H1 (cell line): ENCODE measurements around the gene DHRS1. TPM values are rescaled to one million over a fixed set of nuclear protein-coding genes. Genes with fewer than 3 reads are reported as not detected.

Source experiments
- CTCF ChIA-PET: fragments of 300-600 bp; sonication (Branson Sonifier 250); formaldehyde crosslinking; loops from one replicate; lab custom pipeline; 2021; ENCODE audit not compliant: partially characterized antibody; lab: Charles Lee
- POLR2A ChIA-PET: fragments of 300-600 bp; sonication (Branson Sonifier 250); formaldehyde crosslinking; loops from one replicate; lab custom pipeline; 2021; ENCODE audit warnings: inconsistent platforms; ENCODE audit not compliant: partially characterized antibody; lab: Charles Lee
- DNase-seq, 2 experiments: peaks; one replicate each; pipeline versions ENCODE4 v3.0.0 to v3.0.0-alpha.2; 2010 to 2022; ENCODE audit warnings: low spot score in 2 of 2, low read depth in 1 of 2, mixed read lengths in 1 of 2
- FAIRE-seq: peaks from 2 replicates; lab custom pipeline; 2011; peaks lifted over from hg19 to GRCh38; lab: Jason Lieb, UNC
- H2AFZ ChIP-seq: 2 replicates; pipeline ENCODE4 v1.8.1; 2012; ENCODE audit warnings: low read length, inconsistent platforms
- H2AK5ac ChIP-seq: 2 replicates; pipeline ENCODE4 v1.6.1; 2013; ENCODE audit warnings: low read depth, low read length
- H2BK120ac ChIP-seq: replicated peaks from 2 replicates; pipeline ENCODE3; 2013; ENCODE audit warnings: low read depth, low read length, inconsistent platforms
- H2BK12ac ChIP-seq: 2 replicates; pipeline ENCODE4 v1.6.1; 2013; ENCODE audit warnings: low read depth, low read length
- H2BK15ac ChIP-seq: 2 replicates; pipeline ENCODE4 v1.6.1; 2013; ENCODE audit warnings: low read length
- H2BK20ac ChIP-seq: 2 replicates; pipeline ENCODE4 v1.6.1; 2013; ENCODE audit warnings: low read length
- H2BK5ac ChIP-seq: 2 replicates; pipeline ENCODE4 v1.6.1; 2013; ENCODE audit warnings: low read depth, low read length
- H3K14ac ChIP-seq: 2 replicates; pipeline ENCODE4 v1.6.1; 2013; ENCODE audit warnings: inconsistent platforms; ENCODE audit not compliant: insufficient read length
- H3K18ac ChIP-seq: 2 replicates; pipeline ENCODE4 v1.6.1; 2013; ENCODE audit warnings: low read length; ENCODE audit errors: extremely low read depth
- H3K23ac ChIP-seq: 2 replicates; pipeline ENCODE4 v1.6.1; 2013; ENCODE audit warnings: inconsistent platforms; ENCODE audit not compliant: insufficient read length
- H3K23me2 ChIP-seq: 2 replicates; pipeline ENCODE4 v1.6.1; 2013; ENCODE audit warnings: low read depth, low read length
- H3K27ac ChIP-seq: 2 replicates; pipeline ENCODE4 v1.6.1; 2011; ENCODE audit warnings: low read depth, low read length, inconsistent platforms
- H3K27me3 ChIP-seq, 4 experiments: replicated peaks in 1 of 4; 1 replicate in 1 of 4; 2 replicates in 3 of 4; pipeline versions ENCODE4 v1.6.1 to v1.8.1; 2011 to 2013; ENCODE audit warnings: low read length in 3 of 4, mild to moderate bottlenecking in 3 of 4, inconsistent platforms in 2 of 4, mixed read lengths in 2 of 4, moderate library complexity in 1 of 4; ENCODE audit not compliant: control insufficient read depth in 3 of 4, insufficient read depth in 3 of 4; ENCODE audit errors: extremely low read depth in 1 of 4
- H3K36me3 ChIP-seq, 4 experiments: 2 replicates each; pipeline versions ENCODE4 v1.6.1 to v1.8.1; 2011 to 2013; ENCODE audit warnings: mild to moderate bottlenecking in 4 of 4, low read length in 3 of 4, moderate library complexity in 2 of 4, control low read depth in 1 of 4, inconsistent platforms in 1 of 4; ENCODE audit not compliant: insufficient read depth in 4 of 4, control insufficient read depth in 2 of 4
- H3K4ac ChIP-seq: replicated peaks from 2 replicates; pipeline ENCODE3; 2013; ENCODE audit warnings: low read length, low read depth, mixed read lengths, inconsistent platforms; ENCODE audit not compliant: insufficient read length
- H3K4me1 ChIP-seq, 4 experiments: replicated peaks in 1 of 4; 1 replicate in 1 of 4; 2 replicates in 3 of 4; pipeline versions ENCODE4 v1.6.1 to v1.8.1; 2011 to 2013; ENCODE audit warnings: low read length in 3 of 4, inconsistent platforms in 2 of 4, mixed read lengths in 1 of 4; ENCODE audit not compliant: insufficient read depth in 4 of 4, control insufficient read depth in 3 of 4
- H3K4me2 ChIP-seq, 2 experiments: 2 replicates each; pipeline versions ENCODE4 v1.6.1 to v1.8.1; 2011 to 2013; ENCODE audit warnings: low read depth in 2 of 2, low read length in 2 of 2, control low read depth in 1 of 2, inconsistent platforms in 1 of 2, mild to moderate bottlenecking in 1 of 2; ENCODE audit not compliant: insufficient read depth in 1 of 2
- H3K4me3 ChIP-seq, 4 experiments: fragments of 200-600, 300-600 bp in 1 of 4; sonication (generic), shearing (Covaris generic), sonication (Bioruptor Twin) in 1 of 4; 2 replicates each; pipeline versions ENCODE4 v1.5.1 to v1.8.1; 2011 to 2016; ENCODE audit warnings: low read length in 4 of 4, low read depth in 3 of 4, control low read depth in 2 of 4, inconsistent platforms in 2 of 4, mild to moderate bottlenecking in 2 of 4, mixed read lengths in 1 of 4, moderate library complexity in 1 of 4; ENCODE audit not compliant: insufficient read depth in 2 of 4; ENCODE audit errors: extremely low read depth in 1 of 4
- H3K56ac ChIP-seq: replicated peaks from 2 replicates; pipeline ENCODE3; 2013; ENCODE audit warnings: low read depth, mild to moderate bottlenecking, mixed read lengths, low read length, inconsistent platforms; ENCODE audit not compliant: insufficient read length
- H3K79me1 ChIP-seq: 2 replicates; pipeline ENCODE4 v1.6.1; 2013; ENCODE audit warnings: low read depth, low read length, control low read depth
- H3K79me2 ChIP-seq, 2 experiments: 2 replicates each; pipeline versions ENCODE4 v1.6.1 to v1.8.1; 2012 to 2013; ENCODE audit warnings: low read length in 2 of 2, mild to moderate bottlenecking in 2 of 2, inconsistent platforms in 1 of 2; ENCODE audit not compliant: insufficient read depth in 2 of 2, control insufficient read depth in 1 of 2
- H3K9ac ChIP-seq, 4 experiments: replicated peaks in 1 of 4; 1 replicate in 1 of 4; 2 replicates in 3 of 4; pipeline versions ENCODE4 v1.6.1 to v1.8.1; 2011 to 2013; ENCODE audit warnings: low read depth in 3 of 4, low read length in 3 of 4, control low read depth in 2 of 4, mild to moderate bottlenecking in 2 of 4, moderate library complexity in 2 of 4, inconsistent platforms in 1 of 4; ENCODE audit errors: extremely low read depth in 1 of 4
- H3K9me3 ChIP-seq, 2 experiments: 2 replicates each; pipeline versions ENCODE4 v1.6.1 to v1.8.1; 2012 to 2013; ENCODE audit warnings: mild to moderate bottlenecking in 2 of 2, moderate library complexity in 2 of 2, control low read depth in 1 of 2, inconsistent platforms in 1 of 2, low read depth in 1 of 2, low read length in 1 of 2, mixed read lengths in 1 of 2; ENCODE audit not compliant: insufficient read depth in 2 of 2
- H4K20me1 ChIP-seq, 2 experiments: replicated peaks in 1 of 2; 2 replicates each; pipeline versions ENCODE3 to v1.8.1; 2011 to 2013; ENCODE audit warnings: inconsistent platforms in 2 of 2, low read length in 2 of 2, mild to moderate bottlenecking in 1 of 2; ENCODE audit not compliant: insufficient read depth in 2 of 2, control insufficient read depth in 1 of 2
- H4K5ac ChIP-seq: 2 replicates; pipeline ENCODE4 v1.6.1; 2013; ENCODE audit warnings: low read length, low read depth, mixed read lengths, inconsistent platforms; ENCODE audit not compliant: insufficient read length
- H4K8ac ChIP-seq: 2 replicates; pipeline ENCODE4 v1.8.0; 2013; ENCODE audit warnings: mild to moderate bottlenecking, moderate library complexity, low read length, inconsistent platforms; ENCODE audit not compliant: insufficient read depth; ENCODE audit errors: extremely low read depth
- H4K91ac ChIP-seq: replicated peaks from 2 replicates; pipeline ENCODE3; 2013; ENCODE audit warnings: low read length, mixed read lengths, inconsistent platforms; ENCODE audit not compliant: insufficient read length
- ATF3 ChIP-seq: IDR thresholded peaks from 2 replicates; pipeline ENCODE4 v1.6.1; 2011; ENCODE audit warnings: low read depth, mild to moderate bottlenecking, low read length; ENCODE audit not compliant: insufficient read depth
- CBX8 ChIP-seq: fragments of 300-800, 300-1000 bp; sonication (generic); IDR thresholded peaks from 2 replicates; pipeline ENCODE4 v1.7.1; 2016; ENCODE audit warnings: low read depth, low read length, borderline replicate concordance
- CHD2 ChIP-seq: IDR thresholded peaks from 2 replicates; pipeline ENCODE4 v1.6.1; 2012; ENCODE audit warnings: low read length, improper control_type of control experiment
- EGR1 ChIP-seq: IDR thresholded peaks from 2 replicates; pipeline ENCODE4 v1.6.1; 2011; ENCODE audit warnings: low read depth, low read length, borderline replicate concordance
- EZH2 ChIP-seq: fragments of 200-600 bp; sonication (generic); IDR thresholded peaks from 2 replicates; pipeline ENCODE4 v1.7.1; 2012; ENCODE audit warnings: low read depth, mild to moderate bottlenecking, moderate library complexity, low read length, inconsistent platforms; ENCODE audit not compliant: severe bottlenecking
- HDAC6 ChIP-seq: IDR thresholded peaks from one replicate; pipeline ENCODE4 v1.7.1; 2012; ENCODE audit warnings: low read depth, mild to moderate bottlenecking, inconsistent platforms, low read length, moderate library complexity
- JUND ChIP-seq: IDR thresholded peaks from 2 replicates; pipeline ENCODE4 v1.6.1; 2011; ENCODE audit warnings: mild to moderate bottlenecking, improper control_type of control experiment, low read length
- KDM1A ChIP-seq: fragments of 200-600, 300-600 bp; sonication (generic); IDR thresholded peaks from 2 replicates; pipeline ENCODE4 v1.7.1; 2016; ENCODE audit warnings: mild to moderate bottlenecking, low read length, borderline replicate concordance
- NRF1 ChIP-seq: IDR thresholded peaks from 2 replicates; pipeline ENCODE4 v1.6.1; 2011; ENCODE audit warnings: mild to moderate bottlenecking, low read depth, low read length, improper control_type of control experiment
- SAP30 ChIP-seq: fragments of 300-600 bp; sonication (generic); IDR thresholded peaks from 2 replicates; pipeline ENCODE4 v1.7.1; 2012; ENCODE audit warnings: low read length, moderate library complexity, mild to moderate bottlenecking, inconsistent platforms; ENCODE audit not compliant: insufficient read depth, insufficient replicate concordance
- SIX5 ChIP-seq: IDR thresholded peaks from 2 replicates; pipeline ENCODE4 v1.6.1; 2011; ENCODE audit warnings: mild to moderate bottlenecking, low read depth, low read length
- SP2 ChIP-seq: IDR thresholded peaks from 2 replicates; pipeline ENCODE4 v1.6.1; 2012; ENCODE audit warnings: mild to moderate bottlenecking, low read length, inconsistent platforms
- SP4 ChIP-seq: IDR thresholded peaks from 2 replicates; pipeline ENCODE4 v1.6.1; 2012; ENCODE audit warnings: low read length, inconsistent platforms
- YY1 ChIP-seq: IDR thresholded peaks from 2 replicates; pipeline ENCODE4 v1.6.1; 2011; ENCODE audit warnings: low read depth, mild to moderate bottlenecking, low read length
- WGBS, 2 experiments: shearing (Covaris generic) in 1 of 2; methylation state at CpG; one replicate each; pipeline versions ENCODE4 v1.1.6 to v1.1.7; 2013 to 2015; ENCODE audit warnings: low lambda C conversion rate in 2 of 2, mixed read lengths in 2 of 2, inconsistent platforms in 1 of 2, low coverage in 1 of 2, missing lambda C conversion rate in 1 of 2; ENCODE audit not compliant: insufficient replicate concordance in 2 of 2, insufficient coverage in 1 of 2, insufficient read length in 1 of 2; ENCODE audit errors: extremely low coverage in 1 of 2, missing lambda C conversion rate in 1 of 2; 5-methylcytosine and 5-hydroxymethylcytosine counted together
- polyA plus RNA-seq, 7 experiments: library from polyadenylated mRNA; depleted of rRNA in 3 of 7; stranded (reverse) in 5 of 7; unstranded in 2 of 7; fragments of >200 nt in 5 of 7; fragments of 200-250 nt in 2 of 7; gene quantifications; 1 replicate in 5 of 7; 2 replicates in 1 of 7; 4 replicates in 1 of 7; pipeline versions ENCODE4 v1.2.1 to v1.2.3, GENCODE V29; 2011 to 2013; ENCODE audit warnings: missing spikeins in 2 of 7, mixed read lengths in 2 of 7
- total RNA-seq: library from RNA; stranded (reverse); fragmentation: NEBNext Ultra II Directional; extraction: Animal tissue kit (Norgen Biotek cat#: 25700); gene quantifications from 2 replicates; pipeline ENCODE4 v1.2.1, GENCODE V29; 2021

DHRS1 gene
- total and polyA plus RNA-seq, 2 of the 8 experiments (the other 6 are each of a cell fraction or from before 2014, with no cell fraction given) = 8.8 to 31.7 TPM

GRCh38 chr14:24307156-24307574 is 7.6 kb upstream of the DHRS1 start:
- H3K56ac ChIP-seq = no peak overlapping the region
- no peak overlapping the region for H2BK120ac ChIP-seq
- POLR2A ChIA-PET = interaction anchor here (0.6 to 3.0 kb wide), 16 partner anchors 9 to 134 kb away, joined by 3 to 18 read pairs (median 4); partner anchors contain the start of genes DHRS1, MDP1, NOP9 and RABGGTA
- FAIRE-seq = no peak
- H3K4me1 ChIP-seq = no peaks in the 10 kb centered on the region
- no peak overlapping the region for H2BK5ac ChIP-seq
- no peak overlapping the region for H4K91ac ChIP-seq
- no peak overlapping the region for H3K4ac ChIP-seq
- no peak overlapping the region for H2AK5ac ChIP-seq
- no peaks in the 10 kb centered on the region for H3K9me3 ChIP-seq
- no peak overlapping the region for H3K9ac ChIP-seq
- no peaks in the 10 kb centered on the region for H3K79me1 ChIP-seq
- no peak overlapping the region for H3K18ac ChIP-seq
- DNase-seq = no peak
- no peaks in the 10 kb centered on the region for H3K79me2 ChIP-seq
- H2BK20ac ChIP-seq = no peak overlapping the region
- no peaks in the 10 kb centered on the region for H3K27me3 ChIP-seq
- H4K8ac ChIP-seq = no peak overlapping the region
- H2BK12ac ChIP-seq = no peak overlapping the region
- CTCF ChIA-PET = interaction anchor here (0.9 to 15.8 kb wide), 32 partner anchors 8 to 354 kb away, joined by 3 to 173 read pairs (median 8); partner anchors contain the start of genes ADCY4, CBLN3, DHRS1 and DHRS4
- peaks cover 25 to 43% (median 34%) of the 10 kb centered on the region in 4 experiments for H3K36me3 ChIP-seq
- H4K5ac ChIP-seq = no peak overlapping the region
- H2BK15ac ChIP-seq = no peak overlapping the region
- peaks cover 1% of the 10 kb centered on the region; the same call in 1 of the 2 replicates for H3K23me2 ChIP-seq
- no peak overlapping the region for H2AFZ ChIP-seq
- no peak overlapping the region for H3K23ac ChIP-seq
- no peak overlapping the region for H3K14ac ChIP-seq
- H4K20me1 ChIP-seq = peaks cover 2 to 6% of the 10 kb centered on the region in 2 experiments
- WGBS, 2 experiments = 79% methylated on average over 11 of the region's 11 CpGs; no CpG with 5 or more reads in 1 of the 2 experiments
- H3K4me3 ChIP-seq = no peak overlapping the region
- H3K4me2 ChIP-seq = no peak overlapping the region
- no peak overlapping the region for H3K27ac ChIP-seq
- TF ChIP-seq HDAC6 = no peak
- no peak for TF ChIP-seq SAP30
- no peak for TF ChIP-seq CBX8
- TF ChIP-seq SP2 = no peak
- TF ChIP-seq SP4 = no peak
- TF ChIP-seq KDM1A = no peak
- no peak for TF ChIP-seq EZH2
- TF ChIP-seq EGR1 = no peak
- TF ChIP-seq SIX5 = no peak
- TF ChIP-seq CHD2 = no peak
- TF ChIP-seq NRF1 = no peak
- no peak for TF ChIP-seq YY1
- no peak for TF ChIP-seq JUND
- TF ChIP-seq ATF3 = no peak
